Measurements from ENCODE around the gene ZNF181.

The ZNF181 gene

GRCh38 chr19:34722353-34722752 is 11.7 kb upstream of the ZNF181 start:
- H3K23ac ChIP-seq (ENCODE audit: low read length), result no peak overlapping the region
- WGBS (ENCODE audit: extremely low coverage, insufficient coverage, insufficient read length), result no CpG with 5 or more reads among the region's 11 CpGs
- no peak overlapping the region for H2AFZ ChIP-seq (ENCODE audit: insufficient read depth, low read length, poor library complexity)
- H3K27ac ChIP-seq (ENCODE audit: low read depth, low read length), result no peak overlapping the region
- no peaks in the 10 kb centered on the region for H3K4me1 ChIP-seq (ENCODE audit: control insufficient read depth in 1 of 2, insufficient read depth in 2 of 2, low read length in 2 of 2)
- H3K79me1 ChIP-seq (ENCODE audit: low read length), result no peaks in the 10 kb centered on the region
- no peaks in the 10 kb centered on the region for H3K36me3 ChIP-seq (ENCODE audit: control insufficient read depth in 1 of 2, insufficient read depth in 2 of 2, low read length in 2 of 2)
- no peak overlapping the region for H3K18ac ChIP-seq (ENCODE audit: low read length)
- no peak overlapping the region for H2AK5ac ChIP-seq (ENCODE audit: low read length)
- H4K12ac ChIP-seq (ENCODE audit: low read depth, low read length), result no peak overlapping the region
- peaks cover 16% of the 10 kb centered on the region for H3K9me3 ChIP-seq (ENCODE audit: insufficient read depth, low read depth, low read length)
- H3K4ac ChIP-seq (ENCODE audit: low read depth, low read length), result no peak overlapping the region
- no peak overlapping the region for H2BK5ac ChIP-seq (ENCODE audit: low read depth, low read length, poor library complexity)
- H3K4me2 ChIP-seq (ENCODE audit: low read length), result no peak overlapping the region
- no peak for DNase-seq
- H3K27me3 ChIP-seq (ENCODE audit: insufficient read depth, low read length), result no peaks in the 10 kb centered on the region
- H4K91ac ChIP-seq (ENCODE audit: low read depth, low read length), result no peak overlapping the region
- no peak overlapping the region for H2BK12ac ChIP-seq (ENCODE audit: low read length)
- no peak overlapping the region for H3K4me3 ChIP-seq (ENCODE audit: low read depth, low read length)
- no peak overlapping the region for H4K8ac ChIP-seq (ENCODE audit: low read depth, low read length)
- no peak overlapping the region for H2BK120ac ChIP-seq (ENCODE audit: insufficient read depth, low read length, poor library complexity)
- H3K14ac ChIP-seq (ENCODE audit: low read length), result no peak overlapping the region
- no peaks in the 10 kb centered on the region for H3K79me2 ChIP-seq (ENCODE audit: control insufficient read depth, insufficient read depth, low read length, poor library complexity)
- H3K9ac ChIP-seq (ENCODE audit: low read length), result no peak overlapping the region

GRCh38 chr19:34725400-34725799 is 8.6 kb upstream of the ZNF181 start:
- Histone ChIP-seq H3K23ac (ENCODE audit: low read length) (no peak overlapping the region), H4K91ac (ENCODE audit: low read depth, low read length) (no peak overlapping the region), H3K4me2 (ENCODE audit: low read length) (no peak overlapping the region), H3K36me3 (ENCODE audit: control insufficient read depth in 1 of 2, insufficient read depth in 2 of 2, low read length in 2 of 2) (no peaks in the 10 kb centered on the region), H4K12ac (ENCODE audit: low read depth, low read length) (no peak overlapping the region), H3K14ac (ENCODE audit: low read length) (no peak overlapping the region), H2AFZ (ENCODE audit: insufficient read depth, low read length, poor library complexity) (no peak overlapping the region), H2BK5ac (ENCODE audit: low read depth, low read length, poor library complexity) (no peak overlapping the region), H2BK12ac (ENCODE audit: low read length) (no peak overlapping the region), H3K27me3 (ENCODE audit: insufficient read depth, low read length) (no peaks in the 10 kb centered on the region), H4K8ac (ENCODE audit: low read depth, low read length) (no peak overlapping the region), H3K4me1 (ENCODE audit: control insufficient read depth in 1 of 2, insufficient read depth in 2 of 2, low read length in 2 of 2) (no peaks in the 10 kb centered on the region), H2AK5ac (ENCODE audit: low read length) (no peak overlapping the region), H3K79me1 (ENCODE audit: low read length) (no peaks in the 10 kb centered on the region), H3K79me2 (ENCODE audit: control insufficient read depth, insufficient read depth, low read length, poor library complexity) (no peaks in the 10 kb centered on the region), H3K18ac (ENCODE audit: low read length) (no peak overlapping the region), H3K4ac (ENCODE audit: low read depth, low read length) (no peak overlapping the region), H3K9ac (ENCODE audit: low read length) (no peak overlapping the region), H3K27ac (ENCODE audit: low read depth, low read length) (no peak overlapping the region), H2BK120ac (ENCODE audit: insufficient read depth, low read length, poor library complexity) (no peak overlapping the region), H3K9me3 (ENCODE audit: insufficient read depth, low read depth, low read length) (peaks cover 16% of the 10 kb centered on the region), H3K4me3 (ENCODE audit: low read depth, low read length) (no peak overlapping the region)
- WGBS (ENCODE audit: extremely low coverage, insufficient coverage, insufficient read length), result no CpG with 5 or more reads among the region's 6 CpGs
- no peak for DNase-seq

DNA sequence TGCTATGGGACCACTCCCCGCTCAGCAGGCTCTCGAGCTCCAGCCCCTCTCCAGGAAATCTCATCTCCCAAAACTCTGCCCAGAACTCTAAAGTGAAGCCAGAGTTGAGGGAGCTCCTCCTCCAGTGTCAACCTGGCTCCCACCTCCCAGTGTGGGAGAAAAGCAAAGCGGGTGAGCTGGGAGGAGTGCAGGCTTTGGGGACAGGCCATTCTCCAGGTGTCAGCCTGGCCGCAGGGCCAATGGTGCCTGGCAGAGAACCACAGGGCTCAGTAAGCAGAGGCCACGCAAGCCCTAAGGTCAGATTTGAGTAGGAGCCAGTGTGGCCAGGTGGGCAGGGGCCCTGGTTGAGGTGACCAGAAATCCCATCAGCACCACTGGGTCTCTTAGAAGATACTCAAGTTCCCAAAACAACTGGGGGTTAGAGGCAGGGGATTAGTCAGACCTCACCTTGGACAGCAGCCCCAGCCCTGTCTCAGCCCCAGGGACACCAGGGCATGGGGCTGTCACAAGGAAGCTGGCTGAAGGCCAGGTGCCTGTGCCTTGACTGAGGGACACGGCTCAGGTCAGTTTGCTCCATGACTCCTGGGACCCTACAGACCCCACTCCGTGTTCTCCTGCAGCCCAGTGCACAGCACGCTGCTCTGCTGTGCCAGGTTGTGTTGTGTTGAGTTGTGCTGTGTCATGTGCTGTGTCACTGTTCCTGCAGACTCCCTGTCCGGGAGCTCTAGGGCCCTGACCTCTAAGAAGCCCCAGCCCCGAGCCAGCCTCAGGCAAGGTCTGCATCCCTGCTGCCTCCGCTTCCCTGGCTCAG is 2.8 kb upstream of the ZNF181 start:
- H2BK5ac ChIP-seq (ENCODE audit: low read depth, low read length, poor library complexity), result no peak overlapping the region
- WGBS (ENCODE audit: extremely low coverage, insufficient coverage, insufficient read length), result no CpG with 5 or more reads among the region's 11 CpGs
- H3K4me3 ChIP-seq (ENCODE audit: low read depth, low read length), result no peak overlapping the region

DNA sequence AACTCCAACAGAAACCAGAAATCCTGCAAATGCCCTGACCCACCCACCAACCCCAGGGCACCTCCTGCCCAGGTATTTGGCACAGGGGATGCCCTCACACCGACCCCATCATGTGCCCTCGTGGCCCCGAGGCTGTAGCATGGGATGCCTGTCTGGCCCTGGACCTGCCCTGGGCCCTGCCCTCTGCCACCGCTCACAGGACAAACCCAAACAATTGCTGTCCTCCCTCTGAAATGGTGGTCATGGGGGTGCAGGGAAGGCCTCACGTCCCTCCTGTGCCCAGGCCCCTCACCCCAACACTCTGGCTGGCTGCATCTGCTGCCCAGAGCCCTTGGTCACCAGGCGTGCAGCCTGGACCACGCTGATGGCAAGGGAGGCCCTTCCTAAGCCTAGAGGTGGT is 2.1 kb upstream of the ZNF181 start:
- WGBS (ENCODE audit: extremely low coverage, insufficient coverage, insufficient read length), result no CpG with 5 or more reads among the region's 7 CpGs
- Histone ChIP-seq H2AFZ (ENCODE audit: insufficient read depth, low read length, poor library complexity) (no peak overlapping the region), H3K79me2 (ENCODE audit: control insufficient read depth, insufficient read depth, low read length, poor library complexity) (peaks cover 3% of the 10 kb centered on the region), H3K14ac (ENCODE audit: low read length) (no peak overlapping the region), H3K9ac (ENCODE audit: low read length) (no peak overlapping the region), H2BK120ac (ENCODE audit: insufficient read depth, low read length, poor library complexity) (no peak overlapping the region), H2AK5ac (ENCODE audit: low read length) (no peak overlapping the region), H3K4me3 (ENCODE audit: low read depth, low read length) (no peak overlapping the region), H3K79me1 (ENCODE audit: low read length) (peaks cover 7% of the 10 kb centered on the region), H4K91ac (ENCODE audit: low read depth, low read length) (no peak overlapping the region), H4K8ac (ENCODE audit: low read depth, low read length) (no peak overlapping the region), H3K18ac (ENCODE audit: low read length) (no peak overlapping the region), H2BK5ac (ENCODE audit: low read depth, low read length, poor library complexity) (no peak overlapping the region), H2BK12ac (ENCODE audit: low read length) (no peak overlapping the region), H3K4me2 (ENCODE audit: low read length) (no peak overlapping the region), H3K9me3 (ENCODE audit: insufficient read depth, low read depth, low read length) (peaks cover 3% of the 10 kb centered on the region), H3K23ac (ENCODE audit: low read length) (no peak overlapping the region), H3K4ac (ENCODE audit: low read depth, low read length) (no peak overlapping the region), H3K27me3 (ENCODE audit: insufficient read depth, low read length) (no peaks in the 10 kb centered on the region), H3K36me3 (ENCODE audit: control insufficient read depth in 1 of 2, insufficient read depth in 2 of 2, low read length in 2 of 2) (no peaks in the 10 kb centered on the region), H3K27ac (ENCODE audit: low read depth, low read length) (no peak overlapping the region), H4K12ac (ENCODE audit: low read depth, low read length) (no peak overlapping the region), H3K4me1 (ENCODE audit: control insufficient read depth in 1 of 2, insufficient read depth in 2 of 2, low read length in 2 of 2) (peaks cover 3 to 6% of the 10 kb centered on the region in 2 experiments)
- DNase-seq, result no peak

More for the DNA sequence above, 2.8 kb upstream of the ZNF181 start:
- Histone ChIP-seq H4K8ac (ENCODE audit: low read depth, low read length) (no peak overlapping the region), H2BK120ac (ENCODE audit: insufficient read depth, low read length, poor library complexity) (no peak overlapping the region), H2BK12ac (ENCODE audit: low read length) (no peak overlapping the region), H3K27me3 (ENCODE audit: insufficient read depth, low read length) (no peaks in the 10 kb centered on the region), H3K27ac (ENCODE audit: low read depth, low read length) (no peak overlapping the region), H3K14ac (ENCODE audit: low read length) (no peak overlapping the region), H3K9ac (ENCODE audit: low read length) (no peak overlapping the region), H3K4ac (ENCODE audit: low read depth, low read length) (no peak overlapping the region), H2AFZ (ENCODE audit: insufficient read depth, low read length, poor library complexity) (no peak overlapping the region), H3K79me2 (ENCODE audit: control insufficient read depth, insufficient read depth, low read length, poor library complexity) (peaks cover 3% of the 10 kb centered on the region), H3K23ac (ENCODE audit: low read length) (no peak overlapping the region), H3K9me3 (ENCODE audit: insufficient read depth, low read depth, low read length) (peaks cover 6% of the 10 kb centered on the region), H2AK5ac (ENCODE audit: low read length) (no peak overlapping the region), H3K4me1 (ENCODE audit: control insufficient read depth in 1 of 2, insufficient read depth in 2 of 2, low read length in 2 of 2) (peaks cover 3 to 6% of the 10 kb centered on the region in 2 experiments), H4K91ac (ENCODE audit: low read depth, low read length) (no peak overlapping the region), H3K79me1 (ENCODE audit: low read length) (peaks cover 7% of the 10 kb centered on the region), H3K36me3 (ENCODE audit: control insufficient read depth in 1 of 2, insufficient read depth in 2 of 2, low read length in 2 of 2) (no peaks in the 10 kb centered on the region), H3K18ac (ENCODE audit: low read length) (no peak overlapping the region), H3K4me2 (ENCODE audit: low read length) (no peak overlapping the region), H4K12ac (ENCODE audit: low read depth, low read length) (no peak overlapping the region)
- no peak for DNase-seq

Measured in trophoblast cell (in vitro differentiated cells and primary cell).